HFFc6 (cell line): ENCODE data around the gene PAAF1. TPM values are rescaled to one million over a fixed set of nuclear protein-coding genes. Genes with fewer than 3 reads are reported as not detected.

Source experiments
- DNase-seq: peaks from one replicate; pipeline ENCODE4 v3.0.0-alpha.2; 2018
- H3K27ac Mint-ChIP-seq: 2 replicates; pipeline ENCODE4 v1.8.0; 2020; ENCODE audit warnings: mild to moderate bottlenecking, mixed read lengths
- H3K27me3 Mint-ChIP-seq: 2 replicates; pipeline ENCODE4 v1.8.0; 2021; ENCODE audit warnings: mild to moderate bottlenecking, moderate library complexity, mixed read lengths; ENCODE audit not compliant: insufficient read depth
- H3K36me3 Mint-ChIP-seq: 2 replicates; pipeline ENCODE4 v1.8.0; 2021; ENCODE audit warnings: low read depth, mixed read lengths
- H3K4me1 Mint-ChIP-seq: 2 replicates; pipeline ENCODE4 v1.8.0; 2020; ENCODE audit warnings: low read depth, mixed read lengths
- H3K4me3 Mint-ChIP-seq: 2 replicates; pipeline ENCODE4 v1.8.0; 2020; ENCODE audit warnings: mild to moderate bottlenecking, moderate library complexity, mixed read lengths
- H3K9me3 Mint-ChIP-seq: 2 replicates; pipeline ENCODE4 v1.8.0; 2020; ENCODE audit warnings: mild to moderate bottlenecking, mixed read lengths
- total RNA-seq, 6 experiments: library from RNA; stranded (reverse); fragmentation: NEBNext Ultra II Directional; extraction: Animal tissue kit (Norgen Biotek cat#: 25700); gene quantifications; 2 replicates in 1 of 6; 3 replicates in 5 of 6; pipeline ENCODE4 v1.2.3, GENCODE V29; 2021
- TF ChIP-seq, protein P1 (sequence below): fragments of 200-600 bp; sonication (generic); IDR thresholded peaks from 2 replicates; pipeline ENCODE4 v1.5.0; 2021; ENCODE audit warnings: antibody characterized with exemption, mild to moderate bottlenecking

PAAF1 gene
- total RNA-seq, 6 experiments from 2014 or later: 19.5 to 23.2 (median 22.4) TPM

- Mint-ChIP-seq H3K9me3 (no peaks in the 10 kb centered on the region), H3K4me3 (no peak overlapping the region), H3K27me3 (no peaks in the 10 kb centered on the region), H3K27ac (no peak overlapping the region), H3K4me1 (peaks cover 6% of the 10 kb centered on the region; the same call in 1 of the 2 replicates), H3K36me3 (peaks cover under 1% of the 10 kb centered on the region)
- TF ChIP-seq, protein P1, sequence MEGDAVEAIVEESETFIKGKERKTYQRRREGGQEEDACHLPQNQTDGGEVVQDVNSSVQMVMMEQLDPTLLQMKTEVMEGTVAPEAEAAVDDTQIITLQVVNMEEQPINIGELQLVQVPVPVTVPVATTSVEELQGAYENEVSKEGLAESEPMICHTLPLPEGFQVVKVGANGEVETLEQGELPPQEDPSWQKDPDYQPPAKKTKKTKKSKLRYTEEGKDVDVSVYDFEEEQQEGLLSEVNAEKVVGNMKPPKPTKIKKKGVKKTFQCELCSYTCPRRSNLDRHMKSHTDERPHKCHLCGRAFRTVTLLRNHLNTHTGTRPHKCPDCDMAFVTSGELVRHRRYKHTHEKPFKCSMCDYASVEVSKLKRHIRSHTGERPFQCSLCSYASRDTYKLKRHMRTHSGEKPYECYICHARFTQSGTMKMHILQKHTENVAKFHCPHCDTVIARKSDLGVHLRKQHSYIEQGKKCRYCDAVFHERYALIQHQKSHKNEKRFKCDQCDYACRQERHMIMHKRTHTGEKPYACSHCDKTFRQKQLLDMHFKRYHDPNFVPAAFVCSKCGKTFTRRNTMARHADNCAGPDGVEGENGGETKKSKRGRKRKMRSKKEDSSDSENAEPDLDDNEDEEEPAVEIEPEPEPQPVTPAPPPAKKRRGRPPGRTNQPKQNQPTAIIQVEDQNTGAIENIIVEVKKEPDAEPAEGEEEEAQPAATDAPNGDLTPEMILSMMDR: no peak
- DNase-seq: no peak
These were observed 25.6 kb upstream of the PAAF1 start for GRCh38 chr11:73851046-73851764.

- no peak for DNase-seq
- TF ChIP-seq, protein P1: no peak
- Mint-ChIP-seq H3K27ac (no peak overlapping the region), H3K4me1 (peaks cover 6% of the 10 kb centered on the region; the same call in 1 of the 2 replicates), H3K9me3 (no peaks in the 10 kb centered on the region), H3K27me3 (no peaks in the 10 kb centered on the region), H3K36me3 (no peaks in the 10 kb centered on the region; the same call in 1 of the 2 replicates), H3K4me3 (no peak overlapping the region)
These were observed 24.8 kb upstream of the PAAF1 start for GRCh38 chr11:73852049-73852448.

DNA sequence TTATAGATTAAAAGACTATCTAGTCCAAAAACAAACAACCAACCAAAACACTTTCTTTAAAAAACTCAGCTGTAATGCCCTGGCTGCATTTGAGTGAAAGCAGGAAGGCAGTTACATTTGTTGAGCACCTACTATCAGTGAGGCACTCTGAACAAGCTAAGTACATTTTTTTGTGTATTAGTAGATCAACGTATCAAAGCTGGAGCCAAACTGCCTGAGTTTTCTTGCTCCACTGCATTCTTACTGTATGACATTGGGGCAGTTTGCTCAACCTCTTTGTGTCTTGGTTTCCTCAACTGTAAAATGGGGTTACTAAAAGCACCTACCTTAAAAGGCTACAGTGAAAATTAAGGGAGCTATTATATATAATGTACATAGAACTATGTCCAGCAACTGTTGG lies 22.1 kb upstream of the PAAF1 start:
- TF ChIP-seq, protein P1: no peak
- no peaks in the 10 kb centered on the region for H3K9me3 Mint-ChIP-seq
- H3K4me3 Mint-ChIP-seq: no peak overlapping the region
- DNase-seq: no peak
- peak overlapping the region; percentile 9; the same call in 1 of the 2 replicates for H3K27ac Mint-ChIP-seq
- H3K4me1 Mint-ChIP-seq: no peaks in the 10 kb centered on the region
- 0 out of 2 replicates have a peak, but pooled peaks cover 2% of the 10 kb centered on the region for H3K27me3 Mint-ChIP-seq
- H3K36me3 Mint-ChIP-seq: no peaks in the 10 kb centered on the region; the same call in 1 of the 2 replicates

DNA sequence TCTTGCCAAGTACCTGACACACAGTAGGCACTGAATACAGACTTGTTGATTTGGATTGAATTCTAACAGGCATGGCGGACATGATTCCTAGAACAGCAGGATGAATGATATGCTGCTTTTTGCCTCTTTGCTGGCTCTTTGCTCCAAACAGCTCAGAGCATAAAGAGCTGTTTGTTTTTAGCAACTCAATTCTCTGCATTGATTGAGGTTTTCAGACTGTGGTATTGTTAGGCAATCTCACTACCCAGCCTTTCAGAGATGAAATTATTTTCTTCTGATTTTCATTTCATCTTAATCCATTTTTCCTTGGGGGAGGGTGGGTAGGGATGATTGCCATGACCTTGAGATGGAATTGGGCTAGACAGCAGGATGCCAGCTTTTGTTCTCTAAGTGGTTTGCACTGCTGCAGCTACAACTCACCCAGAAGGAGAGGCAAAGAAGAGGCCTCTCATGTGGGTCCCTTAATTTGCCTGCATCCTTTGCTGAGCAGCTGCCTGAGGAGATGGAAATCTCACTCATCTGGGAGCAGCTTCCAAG lies 20.7 kb upstream of the PAAF1 start:
- no peaks in the 10 kb centered on the region for H3K9me3 Mint-ChIP-seq
- no peak overlapping the region for H3K27ac Mint-ChIP-seq
- H3K27me3 Mint-ChIP-seq: 0 out of 2 replicates have a peak, but pooled peaks cover 2% of the 10 kb centered on the region
- H3K36me3 Mint-ChIP-seq: no peaks in the 10 kb centered on the region; the same call in 1 of the 2 replicates
- no peaks in the 10 kb centered on the region for H3K4me1 Mint-ChIP-seq
- DNase-seq: no peak
- no peak overlapping the region for H3K4me3 Mint-ChIP-seq
- TF ChIP-seq, protein P1: no peak

GRCh38 chr11:73859671-73860070 lies 17.1 kb upstream of the PAAF1 start:
- Mint-ChIP-seq H3K4me3 (no peak overlapping the region), H3K36me3 (peaks cover 11% of the 10 kb centered on the region), H3K27me3 (0 out of 2 replicates have a peak, but pooled peaks cover 2% of the 10 kb centered on the region), H3K9me3 (no peaks in the 10 kb centered on the region), H3K4me1 (no peaks in the 10 kb centered on the region), H3K27ac (no peak overlapping the region)
- no peak for DNase-seq
- TF ChIP-seq, protein P1: no peak
